GM18498 (cell line): ENCODE data around the gene BOLA1.
"Not testable (repeated sequence)": the region's sequence is repeated elsewhere in the genome, so short reads cannot be mapped to it uniquely, and the experiment has no call there.

Experiments used
- ATAC-seq: cut with Tn5 transposase; IDR thresholded peaks from one replicate; pipeline ENCODE4 v1.9.1; 2021; ENCODE audit warnings: mild to moderate bottlenecking, moderate library complexity; ENCODE audit not compliant: unreplicated experiment

BOLA1 gene

DNA sequence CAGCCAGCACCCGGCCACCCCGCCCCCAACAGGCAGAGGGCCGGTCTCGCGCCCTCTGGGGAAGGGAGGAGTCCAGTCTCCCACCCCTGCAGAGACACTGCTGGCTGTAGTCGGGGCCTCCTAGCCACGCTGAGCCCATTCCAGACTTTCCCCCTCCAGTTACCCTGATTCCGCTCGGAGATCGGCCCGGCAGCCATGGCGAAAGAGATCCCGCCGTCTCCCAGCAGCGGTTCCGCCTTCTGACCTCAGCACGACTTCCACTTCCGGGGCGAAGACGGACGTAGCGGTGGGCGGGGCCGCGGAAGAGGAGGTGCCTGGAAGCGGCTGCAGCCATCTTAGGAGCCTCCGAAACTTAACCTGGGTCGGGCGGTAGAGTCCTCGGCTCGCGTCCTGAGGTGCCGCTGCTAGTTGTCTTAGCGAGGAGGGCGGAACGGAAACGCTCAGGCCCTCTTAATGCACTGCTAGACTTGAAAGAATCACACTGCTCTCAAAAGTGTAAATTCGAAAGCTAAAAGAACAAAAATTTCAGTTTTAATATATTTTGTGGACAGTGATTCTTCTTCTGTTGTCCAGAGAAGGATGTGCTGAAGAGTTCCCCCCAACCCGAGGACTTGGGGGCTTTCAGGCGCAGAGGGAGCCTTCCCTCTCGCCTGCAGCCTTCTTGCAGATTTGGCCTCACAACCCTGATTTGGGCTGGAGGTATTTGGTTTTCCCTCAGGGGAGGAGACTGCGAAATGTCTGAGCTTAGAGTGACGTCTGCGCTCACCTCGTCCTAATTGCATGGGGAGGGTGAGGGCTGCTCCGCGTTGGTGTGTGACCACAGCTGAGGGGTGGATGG lies 28.4 kb downstream of the BOLA1 start, which contains the start of gene SF3B4:
SF3B4 (minus strand) TSS at position 241 of the 838 bp plus-strand sequence; CDS start at position 197, 44 bp downstream.
- ATAC-seq: peak; percentile 96

- no peak for ATAC-seq
Observed at GRCh38 chr1:149928401-149928724, 29.0 kb downstream of the BOLA1 start.

GRCh38 chr1:149929856-149930255 lies 30.5 kb downstream of the BOLA1 start:
- ATAC-seq: no peak

DNA sequence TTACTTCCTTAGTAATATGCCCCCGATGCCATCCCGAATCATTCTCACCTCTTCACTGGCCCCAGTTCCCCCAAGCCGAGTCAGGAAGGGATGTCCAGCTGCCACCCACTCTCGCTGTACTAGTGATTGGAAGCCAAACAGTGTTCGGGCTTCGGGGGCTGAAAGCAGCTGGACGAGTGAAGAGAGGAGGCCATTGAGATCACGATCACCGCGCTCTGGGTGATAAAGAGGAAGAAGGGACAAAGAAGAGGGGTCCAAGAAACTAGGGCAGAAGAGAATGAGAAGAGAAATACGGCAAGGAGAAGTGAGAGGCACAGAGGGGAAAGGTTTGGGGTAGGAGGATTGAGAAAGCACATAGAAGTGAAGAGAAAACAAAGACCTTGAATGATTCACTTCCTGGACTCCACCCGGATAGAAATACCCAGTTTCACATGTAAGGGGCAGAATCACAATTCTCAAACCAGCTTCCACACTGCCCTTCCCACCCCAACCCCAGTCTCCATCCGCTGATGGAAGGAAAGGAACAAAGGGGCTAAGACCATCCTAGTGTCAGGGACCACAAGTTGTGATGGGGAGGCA lies 31.9 kb downstream of the BOLA1 start:
- ATAC-seq: no peak

DNA sequence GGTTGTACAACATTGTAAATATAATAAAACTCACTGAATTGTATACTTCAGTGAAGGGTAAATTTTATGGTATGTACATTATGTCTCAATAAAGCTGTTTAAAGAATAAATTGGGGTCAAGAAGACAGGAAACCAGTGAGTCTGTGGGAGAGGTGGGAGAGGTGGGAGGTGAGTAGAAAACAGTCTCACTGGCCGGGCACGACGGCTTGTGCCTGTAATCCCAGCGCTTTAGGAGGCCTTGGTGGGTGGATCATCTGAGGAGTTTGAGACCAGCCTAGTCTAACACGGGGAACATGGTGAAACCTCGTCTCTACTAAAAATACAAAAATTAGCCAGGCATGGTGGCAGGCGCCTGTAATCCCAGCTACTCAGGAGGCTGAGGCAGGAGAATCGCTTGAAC lies 33.1 kb downstream of the BOLA1 start:
- no peak for ATAC-seq

DNA sequence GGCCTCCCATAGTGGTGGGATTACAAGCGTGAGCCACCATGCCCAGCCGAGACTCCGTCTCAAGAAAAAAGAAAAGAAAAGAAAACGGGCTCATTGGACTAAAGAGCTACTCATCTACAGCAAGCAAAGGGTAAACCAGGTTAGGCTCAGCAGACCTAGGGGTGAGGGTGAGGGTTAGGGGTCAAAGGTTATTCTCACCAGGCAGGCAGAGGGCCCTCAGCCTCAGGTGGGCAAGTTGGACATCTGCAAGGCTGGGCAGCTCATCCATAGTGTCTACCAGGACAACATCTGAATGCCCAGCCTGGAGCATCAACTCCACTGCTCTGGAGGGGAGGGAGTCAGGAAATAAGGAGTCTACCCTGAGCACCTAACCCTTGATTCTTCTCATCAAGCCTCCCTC lies 33.8 kb downstream of the BOLA1 start:
- ATAC-seq: no peak

- ATAC-seq: no peak
Observed at GRCh38 chr1:149934356-149934755, 35.0 kb downstream of the BOLA1 start.

GRCh38 chr1:149936170-149936991 lies 37.0 kb downstream of the BOLA1 start, which contains the start of gene MTMR11:
MTMR11 (minus strand) TSS chr1:149936879; CDS start chr1:149936647, 232 bp downstream.
- ATAC-seq: no peak

GRCh38 chr1:149936992-149937705 lies 37.8 kb downstream of the BOLA1 start:
- no peak for ATAC-seq

- ATAC-seq: no peak
Observed at GRCh38 chr1:149937759-149938158, 38.4 kb downstream of the BOLA1 start.

GRCh38 chr1:149938668-149939003 lies 39.3 kb downstream of the BOLA1 start:
- not testable (repeated sequence) for ATAC-seq

GRCh38 chr1:149940427-149940826 lies 41.1 kb downstream of the BOLA1 start:
- ATAC-seq: no peak

DNA sequence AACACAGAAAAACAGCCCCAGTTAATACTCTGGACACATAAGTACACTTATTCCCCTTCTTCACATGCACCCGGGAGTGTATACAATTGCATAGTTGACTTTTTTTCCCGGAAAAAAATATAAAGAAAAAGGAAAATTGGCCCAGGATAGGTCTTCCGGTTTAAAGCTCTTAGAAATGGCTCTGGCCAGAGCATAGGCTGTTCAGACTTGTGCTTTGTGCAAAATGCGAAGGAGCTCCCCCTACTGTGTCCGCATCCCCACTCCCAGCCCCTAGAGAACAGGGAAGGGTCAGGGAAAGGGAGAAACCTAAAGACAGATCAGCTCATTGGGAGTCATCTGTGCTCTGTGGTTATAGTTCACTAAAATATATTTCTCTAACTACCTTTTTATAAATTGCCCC lies 42.8 kb downstream of the BOLA1 start:
- ATAC-seq: no peak

DNA sequence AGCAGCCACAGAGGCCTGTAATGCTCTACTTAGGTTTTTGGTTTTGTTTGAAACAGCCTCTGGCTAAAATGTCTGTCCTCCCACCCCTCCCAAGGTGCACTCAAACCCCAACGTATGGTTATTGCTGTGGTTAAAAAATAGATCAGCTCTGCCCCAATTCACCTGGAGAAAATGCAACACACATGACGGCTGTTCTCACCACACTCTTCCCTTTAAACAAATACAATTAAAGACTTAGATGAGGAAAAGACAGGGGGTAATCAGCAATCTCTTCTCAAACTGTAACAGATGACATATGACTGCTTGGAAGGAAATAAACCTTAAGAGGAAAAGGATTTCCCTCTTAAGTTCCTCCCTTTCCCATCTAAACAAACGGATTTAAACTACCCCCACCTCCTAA lies 43.5 kb downstream of the BOLA1 start:
- ATAC-seq: no peak

DNA sequence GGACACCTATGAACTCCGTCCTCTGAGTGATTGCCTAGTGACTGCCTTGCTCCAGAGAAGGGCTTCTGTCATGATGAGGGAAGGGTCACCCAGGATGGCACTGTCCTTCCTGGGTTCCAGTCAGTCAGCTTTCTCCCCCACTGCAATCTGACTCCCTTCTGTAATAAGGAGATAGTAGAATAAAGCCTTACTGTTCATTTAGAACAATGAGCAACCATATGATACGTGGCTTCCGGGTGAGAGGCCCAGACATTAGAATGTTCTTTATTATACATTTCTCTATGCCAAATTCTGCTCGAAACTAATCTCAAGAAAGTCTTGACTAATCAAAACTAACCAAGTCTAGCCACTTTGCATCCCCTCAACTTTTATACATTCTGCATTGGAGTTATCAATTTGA lies 45.8 kb downstream of the BOLA1 start:
- ATAC-seq: no peak

GRCh38 chr1:149949911-149950310 lies 50.5 kb downstream of the BOLA1 start:
- ATAC-seq: no peak
